Measurements from ENCODE around the gene PDE11A.

DNA sequence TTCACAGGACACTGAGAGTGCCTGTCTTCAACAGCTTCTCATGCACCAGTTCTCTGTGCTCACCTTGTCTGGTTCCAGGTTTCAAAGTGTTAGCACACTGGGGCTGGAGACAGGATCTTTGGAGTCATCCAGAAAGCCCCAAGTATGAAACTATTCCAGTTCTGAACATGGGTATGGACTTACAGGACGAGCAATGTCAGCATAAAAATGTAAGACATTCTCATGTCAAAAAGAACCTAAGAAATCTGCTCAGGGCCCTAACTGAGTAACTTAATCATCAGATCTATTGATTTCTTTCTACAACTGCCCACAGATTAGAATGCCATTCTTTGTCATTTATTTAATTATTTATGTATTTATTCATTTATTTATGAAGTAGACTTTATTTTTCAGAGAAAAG lies 495.5 kb downstream of the PDE11A start:
- TF ChIP-seq EGR1 (IDR thresholded peaks at IDR 0.05; ENCODE audit: low read depth in 2 of 2): no peak
- TF ChIP-seq, protein P1, sequence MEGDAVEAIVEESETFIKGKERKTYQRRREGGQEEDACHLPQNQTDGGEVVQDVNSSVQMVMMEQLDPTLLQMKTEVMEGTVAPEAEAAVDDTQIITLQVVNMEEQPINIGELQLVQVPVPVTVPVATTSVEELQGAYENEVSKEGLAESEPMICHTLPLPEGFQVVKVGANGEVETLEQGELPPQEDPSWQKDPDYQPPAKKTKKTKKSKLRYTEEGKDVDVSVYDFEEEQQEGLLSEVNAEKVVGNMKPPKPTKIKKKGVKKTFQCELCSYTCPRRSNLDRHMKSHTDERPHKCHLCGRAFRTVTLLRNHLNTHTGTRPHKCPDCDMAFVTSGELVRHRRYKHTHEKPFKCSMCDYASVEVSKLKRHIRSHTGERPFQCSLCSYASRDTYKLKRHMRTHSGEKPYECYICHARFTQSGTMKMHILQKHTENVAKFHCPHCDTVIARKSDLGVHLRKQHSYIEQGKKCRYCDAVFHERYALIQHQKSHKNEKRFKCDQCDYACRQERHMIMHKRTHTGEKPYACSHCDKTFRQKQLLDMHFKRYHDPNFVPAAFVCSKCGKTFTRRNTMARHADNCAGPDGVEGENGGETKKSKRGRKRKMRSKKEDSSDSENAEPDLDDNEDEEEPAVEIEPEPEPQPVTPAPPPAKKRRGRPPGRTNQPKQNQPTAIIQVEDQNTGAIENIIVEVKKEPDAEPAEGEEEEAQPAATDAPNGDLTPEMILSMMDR (IDR thresholded peaks at IDR 0.05; ENCODE audit: low read depth, low read length, missing input control): no peak
- TF ChIP-seq, protein P2, sequence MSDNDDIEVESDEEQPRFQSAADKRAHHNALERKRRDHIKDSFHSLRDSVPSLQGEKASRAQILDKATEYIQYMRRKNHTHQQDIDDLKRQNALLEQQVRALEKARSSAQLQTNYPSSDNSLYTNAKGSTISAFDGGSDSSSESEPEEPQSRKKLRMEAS (IDR thresholded peaks at IDR 0.05): no peak
